Panc1 (cell line): ENCODE results near the gene KLHL30. TPM values are rescaled to one million over a fixed set of nuclear protein-coding genes. Genes with fewer than 3 reads are reported as not detected.

Experiments
- ATAC-seq: fragments of 200-7000 bp; cut with Tn5 transposase; 2 replicates; pipeline ENCODE4 v1.9.1; 2020; ENCODE audit warnings: mild to moderate bottlenecking, moderate library complexity
- BruUV-seq: library from RNA; stranded (reverse); fragments of 400-500 nt; replicated peaks from 2 replicates; lab custom pipeline; 2021; lab: Mats Ljungman, UMichigan
- CTCF ChIA-PET: fragments of 300-600 bp; sonication (Branson Sonifier 250); formaldehyde crosslinking; loops from one replicate; lab custom pipeline; 2022; ENCODE audit warnings: antibody characterized with exemption; lab: Charles Lee
- POLR2A ChIA-PET: fragments of 300-600 bp; sonication (Branson Sonifier 250); formaldehyde crosslinking; loops from one replicate; lab custom pipeline; 2022; ENCODE audit warnings: antibody characterized with exemption; lab: Charles Lee
- DNase-seq: peaks from one replicate; pipeline ENCODE4 v3.0.0-alpha.2; 2010; ENCODE audit warnings: low read depth, low spot score
- H3K27ac ChIP-seq: 2 replicates; pipeline ENCODE4 v1.5.1; 2011; ENCODE audit warnings: mild to moderate bottlenecking, low read length, inconsistent platforms
- H3K27me3 ChIP-seq: fragments of 200-500 bp; sonication (Bioruptor generic); 2 replicates; pipeline ENCODE4 v1.6.0; 2014; ENCODE audit warnings: low read length, inconsistent platforms; ENCODE audit not compliant: control insufficient read depth, insufficient read depth
- H3K36me3 ChIP-seq: fragments of 200-500 bp; sonication (Bioruptor generic); 2 replicates; pipeline ENCODE4 v1.5.1; 2014; ENCODE audit warnings: inconsistent platforms, mild to moderate bottlenecking, low read length, moderate library complexity; ENCODE audit not compliant: control insufficient read depth, insufficient read depth
- H3K4me1 ChIP-seq: 2 replicates; pipeline ENCODE4 v1.5.1; 2011; ENCODE audit warnings: inconsistent platforms, mild to moderate bottlenecking, low read length, moderate library complexity; ENCODE audit not compliant: control insufficient read depth, insufficient read depth
- H3K4me3 ChIP-seq, 2 experiments: 2 replicates each; pipeline ENCODE4 v1.5.1; 2011 to 2012; ENCODE audit warnings: low read depth in 2 of 2, low read length in 2 of 2, mild to moderate bottlenecking in 2 of 2, inconsistent platforms in 1 of 2, moderate library complexity in 1 of 2
- H3K9me3 ChIP-seq: fragments of 200-500 bp; sonication (Bioruptor generic); 2 replicates; pipeline ENCODE4 v1.5.1; 2014; ENCODE audit warnings: low read depth, mild to moderate bottlenecking, inconsistent platforms, low read length, moderate library complexity; ENCODE audit not compliant: control insufficient read depth, insufficient read depth
- POLR2AphosphoS5 ChIP-seq: IDR thresholded peaks from 2 replicates; pipeline ENCODE4 v1.6.1; 2012; ENCODE audit warnings: mild to moderate bottlenecking, low read depth, low read length, moderate library complexity
- SIN3A ChIP-seq: IDR thresholded peaks from 2 replicates; pipeline ENCODE4 v1.6.1; 2012; ENCODE audit warnings: low read depth, mild to moderate bottlenecking, low read length, moderate library complexity, borderline replicate concordance; ENCODE audit not compliant: insufficient read depth
- TCF7L2 ChIP-seq: IDR thresholded peaks from 2 replicates; pipeline ENCODE4 v1.6.1; 2011; ENCODE audit warnings: mild to moderate bottlenecking, low read depth, low read length, inconsistent platforms
- in situ Hi-C: cut with HindIII; loops from 2 replicates; pipeline ENCODE4 v1.10.0; 2016; ENCODE audit warnings: low sequenced_read_pairs, low pct_unique_long_range_greater_than_20kb
- intact Hi-C: fragments of 100-400 bp; cut with micrococcal nuclease; formaldehyde crosslinking; loops from one replicate; pipeline ENCODE4 v1.10.0; 2022; ENCODE audit not compliant: unreplicated experiment
- total RNA-seq: library from RNA; stranded (reverse); gene quantifications from one replicate; pipeline ENCODE4 v1.2.1, GENCODE V29; 2021; ENCODE audit not compliant: unreplicated experiment
- TF ChIP-seq, protein P1 (sequence below): fragments of 450-650 bp; IDR thresholded peaks from 2 replicates; pipeline ENCODE4 v1.5.1; 2017; ENCODE audit warnings: mild to moderate bottlenecking
- TF ChIP-seq, protein P2 (sequence below), 2 experiments: IDR thresholded peaks; 2 replicates each; pipeline ENCODE4 v1.6.1; 2011 to 2012; ENCODE audit warnings: low read depth in 2 of 2, control low read depth in 1 of 2, low read length in 1 of 2, mild to moderate bottlenecking in 1 of 2, moderate library complexity in 1 of 2; ENCODE audit not compliant: insufficient read depth in 1 of 2

The KLHL30 gene
- total RNA-seq, 1 experiment from 2014 or later, result 0.26 TPM

DNA sequence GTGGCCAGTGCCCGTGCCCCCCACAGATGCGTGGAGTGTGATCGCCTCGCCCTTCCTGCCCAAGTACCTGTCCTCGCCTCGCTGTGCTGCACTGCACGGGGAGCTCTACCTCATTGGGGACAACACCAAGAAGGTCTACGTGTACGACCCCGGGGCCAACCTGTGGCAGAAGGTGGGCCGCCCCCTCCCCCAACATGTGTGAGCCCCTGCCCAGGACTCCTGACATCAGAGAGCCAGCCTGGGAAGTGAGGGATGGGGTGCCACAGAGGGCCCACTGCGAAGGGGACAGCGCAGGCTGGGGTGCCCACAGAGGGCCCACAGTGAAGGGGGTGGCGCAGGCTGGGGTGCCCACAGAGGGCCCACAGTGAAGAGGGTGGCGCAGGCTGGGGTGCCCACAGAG, 10.5 kb downstream of the KLHL30 start:
- no peak for ATAC-seq
- Histone ChIP-seq H3K4me3 (no peak overlapping the region), H3K27me3 (no peaks in the 10 kb centered on the region), H3K9me3 (no peaks in the 10 kb centered on the region), H3K36me3 (no peaks in the 10 kb centered on the region), H3K4me1 (no peaks in the 10 kb centered on the region), H3K27ac (no peak overlapping the region)
- no TSS peak for BruUV-seq
- TF ChIP-seq, protein P1, sequence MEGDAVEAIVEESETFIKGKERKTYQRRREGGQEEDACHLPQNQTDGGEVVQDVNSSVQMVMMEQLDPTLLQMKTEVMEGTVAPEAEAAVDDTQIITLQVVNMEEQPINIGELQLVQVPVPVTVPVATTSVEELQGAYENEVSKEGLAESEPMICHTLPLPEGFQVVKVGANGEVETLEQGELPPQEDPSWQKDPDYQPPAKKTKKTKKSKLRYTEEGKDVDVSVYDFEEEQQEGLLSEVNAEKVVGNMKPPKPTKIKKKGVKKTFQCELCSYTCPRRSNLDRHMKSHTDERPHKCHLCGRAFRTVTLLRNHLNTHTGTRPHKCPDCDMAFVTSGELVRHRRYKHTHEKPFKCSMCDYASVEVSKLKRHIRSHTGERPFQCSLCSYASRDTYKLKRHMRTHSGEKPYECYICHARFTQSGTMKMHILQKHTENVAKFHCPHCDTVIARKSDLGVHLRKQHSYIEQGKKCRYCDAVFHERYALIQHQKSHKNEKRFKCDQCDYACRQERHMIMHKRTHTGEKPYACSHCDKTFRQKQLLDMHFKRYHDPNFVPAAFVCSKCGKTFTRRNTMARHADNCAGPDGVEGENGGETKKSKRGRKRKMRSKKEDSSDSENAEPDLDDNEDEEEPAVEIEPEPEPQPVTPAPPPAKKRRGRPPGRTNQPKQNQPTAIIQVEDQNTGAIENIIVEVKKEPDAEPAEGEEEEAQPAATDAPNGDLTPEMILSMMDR, result no peak
- TF ChIP-seq, protein P2, sequence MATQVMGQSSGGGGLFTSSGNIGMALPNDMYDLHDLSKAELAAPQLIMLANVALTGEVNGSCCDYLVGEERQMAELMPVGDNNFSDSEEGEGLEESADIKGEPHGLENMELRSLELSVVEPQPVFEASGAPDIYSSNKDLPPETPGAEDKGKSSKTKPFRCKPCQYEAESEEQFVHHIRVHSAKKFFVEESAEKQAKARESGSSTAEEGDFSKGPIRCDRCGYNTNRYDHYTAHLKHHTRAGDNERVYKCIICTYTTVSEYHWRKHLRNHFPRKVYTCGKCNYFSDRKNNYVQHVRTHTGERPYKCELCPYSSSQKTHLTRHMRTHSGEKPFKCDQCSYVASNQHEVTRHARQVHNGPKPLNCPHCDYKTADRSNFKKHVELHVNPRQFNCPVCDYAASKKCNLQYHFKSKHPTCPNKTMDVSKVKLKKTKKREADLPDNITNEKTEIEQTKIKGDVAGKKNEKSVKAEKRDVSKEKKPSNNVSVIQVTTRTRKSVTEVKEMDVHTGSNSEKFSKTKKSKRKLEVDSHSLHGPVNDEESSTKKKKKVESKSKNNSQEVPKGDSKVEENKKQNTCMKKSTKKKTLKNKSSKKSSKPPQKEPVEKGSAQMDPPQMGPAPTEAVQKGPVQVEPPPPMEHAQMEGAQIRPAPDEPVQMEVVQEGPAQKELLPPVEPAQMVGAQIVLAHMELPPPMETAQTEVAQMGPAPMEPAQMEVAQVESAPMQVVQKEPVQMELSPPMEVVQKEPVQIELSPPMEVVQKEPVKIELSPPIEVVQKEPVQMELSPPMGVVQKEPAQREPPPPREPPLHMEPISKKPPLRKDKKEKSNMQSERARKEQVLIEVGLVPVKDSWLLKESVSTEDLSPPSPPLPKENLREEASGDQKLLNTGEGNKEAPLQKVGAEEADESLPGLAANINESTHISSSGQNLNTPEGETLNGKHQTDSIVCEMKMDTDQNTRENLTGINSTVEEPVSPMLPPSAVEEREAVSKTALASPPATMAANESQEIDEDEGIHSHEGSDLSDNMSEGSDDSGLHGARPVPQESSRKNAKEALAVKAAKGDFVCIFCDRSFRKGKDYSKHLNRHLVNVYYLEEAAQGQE (IDR thresholded peaks at IDR 0.05; ENCODE audit: insufficient read depth in 1 of 2, low read depth in 2 of 2, low read length in 1 of 2), result no peak
- TF ChIP-seq POLR2AphosphoS5 (no peak), TCF7L2 (no peak), SIN3A (no peak)
- intact Hi-C loops, result no loop called here
- POLR2A ChIA-PET, result no interaction called here
- in situ Hi-C loops, result no loop called here
- no peak for DNase-seq
- CTCF ChIA-PET, result no interaction called here

DNA sequence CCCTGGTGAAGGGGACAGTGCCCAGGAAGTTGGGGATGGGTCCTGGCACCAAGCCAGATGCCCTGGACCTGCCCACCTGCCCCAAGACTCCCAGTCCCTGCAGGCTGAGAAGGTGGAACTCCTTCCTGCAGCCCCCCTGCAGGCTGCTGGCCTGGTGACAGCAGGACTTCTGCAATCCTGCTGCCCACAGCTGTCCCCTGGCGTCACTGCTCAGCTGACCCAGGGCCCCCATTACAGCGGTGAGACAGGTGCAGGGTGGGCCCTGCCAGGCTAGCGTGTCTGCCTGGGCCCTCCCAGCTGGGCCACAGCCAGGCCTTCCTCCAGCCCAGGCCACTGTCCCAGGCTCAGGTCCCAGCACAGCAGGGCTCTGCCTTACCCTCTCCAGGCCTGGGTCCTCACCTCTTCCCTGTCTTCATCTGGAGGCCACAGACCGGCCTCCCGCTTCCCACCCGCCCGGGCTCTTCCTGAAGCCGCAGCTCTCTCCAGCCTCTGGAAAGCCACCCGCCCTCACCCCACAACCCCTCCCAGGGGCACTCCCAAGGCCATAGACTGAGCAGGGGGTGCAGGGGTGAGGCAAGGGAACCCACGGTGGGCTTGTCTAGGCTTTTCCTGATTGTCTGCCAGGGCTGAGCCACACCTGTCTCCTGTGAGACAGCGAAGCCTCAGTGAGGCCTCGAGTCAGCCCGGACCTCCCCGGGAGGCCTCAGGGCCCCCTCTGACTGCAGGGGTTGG, 11.5 kb downstream of the KLHL30 start:
- POLR2A ChIA-PET, result no interaction called here
- Histone ChIP-seq H3K27me3 (no peaks in the 10 kb centered on the region), H3K36me3 (no peaks in the 10 kb centered on the region), H3K9me3 (no peaks in the 10 kb centered on the region), H3K4me1 (no peaks in the 10 kb centered on the region), H3K27ac (no peak overlapping the region), H3K4me3 (no peak overlapping the region)
- no peak for DNase-seq
- BruUV-seq, result no TSS peak
- ATAC-seq, result peak; percentile 34
- TF ChIP-seq SIN3A (no peak), TCF7L2 (no peak), POLR2AphosphoS5 (no peak)
- TF ChIP-seq, protein P2 (IDR thresholded peaks at IDR 0.05; ENCODE audit: insufficient read depth in 1 of 2, low read depth in 2 of 2, low read length in 1 of 2), result no peak
- TF ChIP-seq, protein P1, result no peak
- in situ Hi-C loops (no loop called here), intact Hi-C loops (no loop called here)
- CTCF ChIA-PET, result no interaction called here
